Testis (tissue), 3 donors: ENCODE measurements around the gene AUTS2. TPM values are rescaled to one million over a fixed set of nuclear protein-coding genes. Genes with fewer than 3 reads are reported as not detected.

Experiments used
- DNase-seq: peaks from one replicate; pipeline ENCODE4 v3.0.0-alpha.2; 2019
- H3K27ac ChIP-seq, 2 donors: fragments of 200-600 bp; sonication (generic); one replicate each; pipeline ENCODE4 v1.5.1; 2019
- H3K27me3 ChIP-seq: fragments of 200-600 bp; sonication (generic); one replicate; pipeline ENCODE4 v1.5.1; 2019
- H3K36me3 ChIP-seq: fragments of 200-600 bp; sonication (generic); one replicate; pipeline ENCODE4 v1.5.1; 2017; ENCODE audit warnings: low read depth; ENCODE audit errors: missing control alignments
- H3K4me1 ChIP-seq: fragments of 200-600 bp; sonication (generic); one replicate; pipeline ENCODE4 v1.5.1; 2019
- H3K4me3 ChIP-seq, 2 donors: fragments of 200-600 bp; sonication (generic); one replicate each; pipeline ENCODE4 v1.5.1; 2017 to 2019
- H3K9me3 ChIP-seq: fragments of 200-600 bp; sonication (generic); one replicate; pipeline ENCODE4 v1.5.1; 2017
- POLR2A ChIP-seq: fragments of 450-650 bp; IDR thresholded peaks from one replicate; pipeline ENCODE4 v1.6.1; 2017; ENCODE audit warnings: antibody characterized with exemption, mild to moderate bottlenecking, moderate library complexity
- WGBS, 2 donors: methylation state at CpG; one replicate each; pipeline ENCODE4 v1.1.5; 2018; 5-methylcytosine and 5-hydroxymethylcytosine counted together
- intact Hi-C: fragments of 100-400 bp; cut with DNase I; formaldehyde crosslinking; loops from one replicate; pipeline ENCODE4 v1.15.1; 2023; ENCODE audit warnings: low total_unique reads
- polyA plus RNA-seq: library from polyadenylated mRNA; stranded (reverse); fragments of 350-450 nt; fragmentation: Illumina TruSeq; extraction: RNeasy Lipid Tissue Mini Kit (QIAGEN cat#74804); gene quantifications from one replicate; pipeline ENCODE4 v1.2.3, GENCODE V29; 2014; ENCODE audit warnings: low read depth, low replicate concordance; ENCODE audit not compliant: insufficient read depth
- total RNA-seq, 2 donors: library from RNA; depleted of rRNA; stranded (reverse); fragments of >200 nt; gene quantifications; one replicate each; pipeline ENCODE4 v1.2.3, GENCODE V29; 2016
- TF ChIP-seq, protein P1 (sequence below), 3 experiments: fragments of 450-650 bp in 2 of 3; fragments of 200-600 bp in 1 of 3; sonication (generic) in 1 of 3; IDR thresholded peaks; one replicate each; pipeline ENCODE4 v1.5.1; 2016 to 2019; ENCODE audit warnings: antibody characterized with exemption in 3 of 3, mild to moderate bottlenecking in 2 of 3, moderate library complexity in 1 of 3

AUTS2 gene
- total and polyA plus RNA-seq, 3 donors from 2014 or later = 21.3 to 75.5 (median 56.1) TPM

DNA sequence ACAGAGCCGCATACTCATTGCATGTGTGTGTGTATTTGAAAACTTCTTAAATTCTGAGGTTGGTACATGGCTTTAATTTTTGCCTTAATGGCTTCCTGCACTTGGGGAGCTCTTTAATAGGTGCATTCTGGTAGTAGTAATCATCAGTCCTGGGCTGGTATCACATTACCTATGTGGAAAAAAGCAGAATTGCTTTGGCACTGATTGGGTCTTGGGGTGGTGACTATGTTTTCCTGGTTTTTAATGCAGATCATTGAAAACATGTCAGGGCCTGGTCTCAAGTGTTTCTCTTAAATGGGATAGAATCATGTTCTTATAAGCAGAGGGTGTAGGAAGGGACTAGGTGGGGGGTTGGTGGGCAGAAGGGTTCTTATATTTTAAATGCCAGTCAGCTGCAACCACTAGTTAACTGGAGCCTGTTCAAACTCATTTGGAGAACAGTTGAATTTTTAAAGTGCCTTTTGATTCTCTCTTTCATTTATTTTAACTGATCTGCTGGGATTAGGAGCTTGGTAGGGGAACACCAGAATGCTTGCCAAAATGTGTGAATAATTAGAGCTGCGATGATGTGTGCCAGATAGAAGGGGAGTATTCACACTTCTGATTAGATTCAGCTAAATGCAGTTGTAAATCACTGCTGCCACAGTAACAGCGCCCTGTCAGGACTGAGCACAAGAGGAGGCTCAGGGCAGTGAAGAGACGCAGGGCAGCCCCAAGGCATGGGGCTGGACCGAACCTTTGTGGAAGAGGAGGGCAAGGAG, 900.1 kb downstream of the AUTS2 start:
- Histone ChIP-seq H3K9me3 (no peaks in the 10 kb centered on the region), H3K4me3 (no peak overlapping the region), H3K36me3 (no peaks in the 10 kb centered on the region), H3K27me3 (no peaks in the 10 kb centered on the region), H3K27ac (no peak overlapping the region), H3K4me1 (no peaks in the 10 kb centered on the region)
- intact Hi-C loops = no loop called here
- TF ChIP-seq POLR2A = no peak
- TF ChIP-seq, protein P1, sequence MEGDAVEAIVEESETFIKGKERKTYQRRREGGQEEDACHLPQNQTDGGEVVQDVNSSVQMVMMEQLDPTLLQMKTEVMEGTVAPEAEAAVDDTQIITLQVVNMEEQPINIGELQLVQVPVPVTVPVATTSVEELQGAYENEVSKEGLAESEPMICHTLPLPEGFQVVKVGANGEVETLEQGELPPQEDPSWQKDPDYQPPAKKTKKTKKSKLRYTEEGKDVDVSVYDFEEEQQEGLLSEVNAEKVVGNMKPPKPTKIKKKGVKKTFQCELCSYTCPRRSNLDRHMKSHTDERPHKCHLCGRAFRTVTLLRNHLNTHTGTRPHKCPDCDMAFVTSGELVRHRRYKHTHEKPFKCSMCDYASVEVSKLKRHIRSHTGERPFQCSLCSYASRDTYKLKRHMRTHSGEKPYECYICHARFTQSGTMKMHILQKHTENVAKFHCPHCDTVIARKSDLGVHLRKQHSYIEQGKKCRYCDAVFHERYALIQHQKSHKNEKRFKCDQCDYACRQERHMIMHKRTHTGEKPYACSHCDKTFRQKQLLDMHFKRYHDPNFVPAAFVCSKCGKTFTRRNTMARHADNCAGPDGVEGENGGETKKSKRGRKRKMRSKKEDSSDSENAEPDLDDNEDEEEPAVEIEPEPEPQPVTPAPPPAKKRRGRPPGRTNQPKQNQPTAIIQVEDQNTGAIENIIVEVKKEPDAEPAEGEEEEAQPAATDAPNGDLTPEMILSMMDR (IDR thresholded peaks at IDR 0.05) = no peak
- WGBS, 2 donors = 69 to 84% methylated on average over 5 of the region's 5 CpGs
- no peak for DNase-seq

DNA sequence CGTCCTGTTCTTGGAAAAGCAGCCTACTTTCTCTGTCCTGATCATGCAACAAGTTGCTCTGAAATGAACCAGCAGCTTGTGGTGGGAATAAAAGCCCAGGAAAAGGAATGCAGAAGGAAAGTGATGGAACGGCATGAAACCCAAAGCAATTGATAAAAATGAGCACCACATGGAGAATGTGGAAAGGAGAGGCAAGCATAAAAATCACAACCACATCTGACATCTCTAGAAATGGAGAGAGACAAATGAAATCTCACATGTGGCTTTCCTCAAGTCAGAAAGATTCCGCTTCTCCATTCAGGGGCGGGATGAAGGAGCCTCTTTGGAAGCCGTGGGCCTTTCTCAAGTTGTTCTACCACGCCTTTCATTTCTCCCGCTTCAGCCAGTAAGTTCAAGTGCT, 902.0 kb downstream of the AUTS2 start:
- no peak for DNase-seq
- H3K9me3 ChIP-seq = no peaks in the 10 kb centered on the region
- TF ChIP-seq, protein P1 (IDR thresholded peaks at IDR 0.05) = no peak
- no peak for TF ChIP-seq POLR2A
- no peaks in the 10 kb centered on the region for H3K36me3 ChIP-seq
- H3K27ac ChIP-seq = no peak overlapping the region
- WGBS, 2 donors = 93 to 94% methylated on average over 7 of the region's 7 CpGs
- H3K4me1 ChIP-seq = no peaks in the 10 kb centered on the region
- H3K27me3 ChIP-seq = no peaks in the 10 kb centered on the region
- intact Hi-C loops = no loop called here
- H3K4me3 ChIP-seq = no peak overlapping the region

DNA sequence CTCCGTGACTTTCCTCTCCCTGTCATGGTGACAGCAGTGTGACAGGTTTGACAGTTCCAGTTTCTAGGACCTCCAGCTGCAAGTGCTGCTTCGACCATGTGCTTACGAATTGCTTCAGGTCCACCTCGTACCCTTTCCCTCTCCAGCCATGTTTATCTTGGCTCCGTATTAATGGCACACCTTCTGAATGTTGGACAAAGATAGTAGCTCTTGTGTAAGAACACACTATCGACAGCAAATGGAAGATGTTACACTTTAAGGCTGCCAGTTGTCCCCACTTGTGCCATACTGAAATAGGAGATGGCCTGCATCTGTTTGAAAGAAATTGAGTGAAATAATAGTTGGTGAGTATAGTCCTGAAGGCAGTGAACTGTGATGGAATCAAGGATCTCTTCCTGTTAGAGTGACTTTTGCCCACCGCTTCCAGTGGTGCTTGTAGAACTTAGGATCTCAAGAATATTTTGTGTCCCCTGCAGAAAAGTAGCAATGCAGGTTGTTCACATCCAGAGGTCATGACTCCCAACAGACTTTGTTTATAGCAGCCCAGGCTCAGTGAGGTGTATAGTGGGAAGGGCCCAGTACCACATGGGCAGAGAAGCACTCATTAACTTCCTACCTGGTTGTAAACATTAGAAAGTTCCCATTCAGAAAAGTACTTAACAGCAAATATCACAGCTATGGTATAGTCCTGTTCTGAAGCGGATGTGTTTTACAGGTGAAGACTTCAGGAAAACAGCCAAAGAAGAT, 904.0 kb downstream of the AUTS2 start:
- Histone ChIP-seq H3K9me3 (no peaks in the 10 kb centered on the region), H3K36me3 (no peaks in the 10 kb centered on the region), H3K4me1 (no peaks in the 10 kb centered on the region), H3K27me3 (no peaks in the 10 kb centered on the region), H3K27ac (no peak overlapping the region), H3K4me3 (no peak overlapping the region)
- intact Hi-C loops = no loop called here
- DNase-seq = no peak
- 82 to 91% methylated on average over 8 of the region's 8 CpGs for WGBS, 2 donors
- TF ChIP-seq POLR2A = no peak
- TF ChIP-seq, protein P1 (IDR thresholded peaks at IDR 0.05) = no peak

DNA sequence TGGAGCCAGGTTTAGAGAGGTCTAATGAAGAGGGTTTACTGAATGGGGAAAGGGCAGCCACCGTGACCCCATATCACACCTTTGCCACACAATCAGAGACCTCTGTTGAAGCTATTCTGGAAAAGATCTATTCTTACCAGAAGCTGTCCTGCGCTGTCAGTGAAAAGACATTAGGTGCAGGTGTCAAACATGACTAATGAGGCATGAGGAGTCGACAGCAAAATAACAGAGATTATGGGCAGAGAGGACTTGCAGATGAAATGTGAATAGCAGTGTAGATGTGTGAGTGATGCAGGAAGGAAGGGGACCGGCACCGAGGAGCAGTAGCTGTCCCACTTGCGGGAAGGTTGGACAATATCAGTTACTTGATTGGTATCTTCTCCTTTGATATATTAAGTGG, 906.0 kb downstream of the AUTS2 start:
- Histone ChIP-seq H3K9me3 (no peaks in the 10 kb centered on the region), H3K27me3 (no peaks in the 10 kb centered on the region), H3K4me3 (no peak overlapping the region), H3K27ac (no peak overlapping the region), H3K36me3 (no peaks in the 10 kb centered on the region), H3K4me1 (no peaks in the 10 kb centered on the region)
- WGBS, 2 donors = 90 to 92% methylated on average over 6 of the region's 6 CpGs
- TF ChIP-seq, protein P1 (IDR thresholded peaks at IDR 0.05) = no peak
- no peak for TF ChIP-seq POLR2A
- no peak for DNase-seq
- intact Hi-C loops = no loop called here
